Measurements from ENCODE around the gene KLHL10. TPM values are rescaled to one million over a fixed set of nuclear protein-coding genes. Genes with fewer than 3 reads are reported as not detected.

The KLHL10 gene
- total RNA-seq, 1 experiment from 2014 or later, result not detected

GRCh38 chr17:41800601-41801373 lies 36.8 kb upstream of the KLHL10 start:
- TF ChIP-seq, protein P1, sequence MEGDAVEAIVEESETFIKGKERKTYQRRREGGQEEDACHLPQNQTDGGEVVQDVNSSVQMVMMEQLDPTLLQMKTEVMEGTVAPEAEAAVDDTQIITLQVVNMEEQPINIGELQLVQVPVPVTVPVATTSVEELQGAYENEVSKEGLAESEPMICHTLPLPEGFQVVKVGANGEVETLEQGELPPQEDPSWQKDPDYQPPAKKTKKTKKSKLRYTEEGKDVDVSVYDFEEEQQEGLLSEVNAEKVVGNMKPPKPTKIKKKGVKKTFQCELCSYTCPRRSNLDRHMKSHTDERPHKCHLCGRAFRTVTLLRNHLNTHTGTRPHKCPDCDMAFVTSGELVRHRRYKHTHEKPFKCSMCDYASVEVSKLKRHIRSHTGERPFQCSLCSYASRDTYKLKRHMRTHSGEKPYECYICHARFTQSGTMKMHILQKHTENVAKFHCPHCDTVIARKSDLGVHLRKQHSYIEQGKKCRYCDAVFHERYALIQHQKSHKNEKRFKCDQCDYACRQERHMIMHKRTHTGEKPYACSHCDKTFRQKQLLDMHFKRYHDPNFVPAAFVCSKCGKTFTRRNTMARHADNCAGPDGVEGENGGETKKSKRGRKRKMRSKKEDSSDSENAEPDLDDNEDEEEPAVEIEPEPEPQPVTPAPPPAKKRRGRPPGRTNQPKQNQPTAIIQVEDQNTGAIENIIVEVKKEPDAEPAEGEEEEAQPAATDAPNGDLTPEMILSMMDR (IDR thresholded peaks at IDR 0.05; ENCODE audit: unreplicated experiment), result no peak
- no peaks in the 10 kb centered on the region for H3K27me3 Mint-ChIP-seq (ENCODE audit: insufficient read depth, unreplicated experiment)
- peak overlapping the region; percentile 56 for H3K4me3 Mint-ChIP-seq (ENCODE audit: unreplicated experiment)
- ChIA-PET CTCF (interaction anchor here (0.6 to 5.3 kb wide), 31 partner anchors 8 to 334 kb away, joined by 3 to 73 read pairs (median 5); partner anchors contain the start of genes HAP1, JUP, KLHL11 and P3H4), POLR2A (interaction anchor here (0.6 to 24.1 kb wide), 23 partner anchors 8 to 165 kb away, joined by 3 to 599 read pairs (median 5); partner anchors contain the start of genes ACLY, EIF1, HAP1 and JUP)
- peak; percentile 94 for DNase-seq (ENCODE audit: unreplicated experiment)
- H3K9me3 Mint-ChIP-seq (ENCODE audit: unreplicated experiment), result no peaks in the 10 kb centered on the region
- H3K27ac Mint-ChIP-seq (ENCODE audit: low read depth, unreplicated experiment), result peak overlapping the region; percentile 89
- intact Hi-C loops (cut with micrococcal nuclease), result loop anchor here (1.0 to 2.0 kb wide), 3 partner anchors 14 to 62 kb away; partner anchors contain the start of gene JUP
- peaks cover 28% of the 10 kb centered on the region for H3K36me3 Mint-ChIP-seq (ENCODE audit: insufficient read depth, unreplicated experiment)
- BruUV-seq (replicated peaks), result no TSS peak
- H3K4me1 Mint-ChIP-seq (ENCODE audit: insufficient read depth, unreplicated experiment), result peaks cover 22% of the 10 kb centered on the region

GRCh38 chr17:41801374-41802271 lies 36.0 kb upstream of the KLHL10 start:
- H3K4me3 Mint-ChIP-seq (ENCODE audit: unreplicated experiment), result peak overlapping the region; percentile 56
- POLR2A ChIA-PET, result interaction anchor here (0.6 to 24.1 kb wide), 19 partner anchors 9 to 214 kb away, joined by 3 to 599 read pairs (median 6); partner anchors contain the start of genes ACLY, EIF1, JUP and KLHL11
- peak overlapping the region; percentile 89 for H3K27ac Mint-ChIP-seq (ENCODE audit: low read depth, unreplicated experiment)
- BruUV-seq (replicated peaks), result no TSS peak
- no peaks in the 10 kb centered on the region for H3K9me3 Mint-ChIP-seq (ENCODE audit: unreplicated experiment)
- H3K4me1 Mint-ChIP-seq (ENCODE audit: insufficient read depth, unreplicated experiment), result peaks cover 22% of the 10 kb centered on the region
- peaks cover 35% of the 10 kb centered on the region for H3K36me3 Mint-ChIP-seq (ENCODE audit: insufficient read depth, unreplicated experiment)
- intact Hi-C loops (cut with micrococcal nuclease), result loop anchor here (1.0 to 2.0 kb wide), 3 partner anchors 15 to 63 kb away; partner anchors contain the start of gene JUP
- TF ChIP-seq, protein P1 (IDR thresholded peaks at IDR 0.05; ENCODE audit: unreplicated experiment), result peak; percentile 95
- no peaks in the 10 kb centered on the region for H3K27me3 Mint-ChIP-seq (ENCODE audit: insufficient read depth, unreplicated experiment)
- DNase-seq (ENCODE audit: unreplicated experiment), result peak; percentile 91
- CTCF ChIA-PET, result interaction anchor here (0.5 to 5.3 kb wide), 35 partner anchors 9 to 946 kb away, joined by 3 to 73 read pairs (median 5); partner anchors contain the start of genes HAP1, JUP, KLHL11 and P3H4

- no TSS peak for BruUV-seq (replicated peaks)
- intact Hi-C loops (cut with micrococcal nuclease), result no loop called here
- no peak overlapping the region for H3K27ac Mint-ChIP-seq (ENCODE audit: low read depth, unreplicated experiment)
- H3K9me3 Mint-ChIP-seq (ENCODE audit: unreplicated experiment), result no peaks in the 10 kb centered on the region
- no peak for DNase-seq (ENCODE audit: unreplicated experiment)
- CTCF ChIA-PET, result interaction anchor here (2.4 to 5.3 kb wide), 5 partner anchors 8 to 67 kb away, joined by 12 to 73 read pairs (median 26); partner anchors contain the start of genes HAP1, JUP and P3H4
- TF ChIP-seq, protein P1 (IDR thresholded peaks at IDR 0.05; ENCODE audit: unreplicated experiment), result no peak
- H3K36me3 Mint-ChIP-seq (ENCODE audit: insufficient read depth, unreplicated experiment), result peaks cover 50% of the 10 kb centered on the region
- H3K27me3 Mint-ChIP-seq (ENCODE audit: insufficient read depth, unreplicated experiment), result no peaks in the 10 kb centered on the region
- POLR2A ChIA-PET, result interaction anchor here (1.3 to 24.1 kb wide), 4 partner anchors 7 to 66 kb away, joined by 4 to 599 read pairs (median 26); partner anchors contain the start of genes JUP and P3H4
- H3K4me1 Mint-ChIP-seq (ENCODE audit: insufficient read depth, unreplicated experiment), result peaks cover 22% of the 10 kb centered on the region
- no peak overlapping the region for H3K4me3 Mint-ChIP-seq (ENCODE audit: unreplicated experiment)
Observed at GRCh38 chr17:41803049-41804020, 34.3 kb upstream of the KLHL10 start.
